ENCODE measurements around the gene MAP1LC3B.

MAP1LC3B gene

DNA sequence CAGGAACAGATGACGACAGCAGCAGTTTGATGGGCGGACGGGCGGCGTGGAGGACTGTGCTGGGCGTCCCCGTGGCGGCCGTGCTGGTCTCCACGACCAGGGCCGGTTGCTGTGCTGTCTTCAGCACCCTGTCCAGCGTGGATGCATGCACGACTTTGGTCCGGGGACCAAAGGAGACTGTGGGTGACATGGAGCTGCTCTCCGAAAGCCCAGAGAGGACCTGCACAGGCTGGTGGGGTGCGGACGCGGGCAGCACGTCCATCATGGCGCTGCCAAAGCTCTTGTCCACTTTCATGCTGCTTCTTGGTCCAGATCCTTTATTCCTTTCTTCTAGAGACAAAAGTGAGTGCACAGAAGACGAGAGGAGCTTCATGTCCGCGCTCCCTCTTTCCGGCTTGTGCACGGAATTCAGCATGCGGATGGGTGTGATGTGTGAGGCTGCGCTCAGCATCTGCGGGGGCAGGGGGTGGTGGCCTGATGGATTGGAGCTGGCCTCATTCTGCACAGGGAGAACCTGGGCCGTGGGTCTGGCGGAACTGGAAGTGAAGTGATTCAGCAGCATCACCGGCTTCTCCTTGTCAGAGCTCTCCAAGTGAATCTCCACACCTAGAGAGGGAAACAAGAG, 20.3 kb downstream of the MAP1LC3B start (continued):
- no peak for TF ChIP-seq TSHZ1 (tag by site-specific recombination; IDR thresholded peaks at IDR 0.05; ENCODE audit: borderline replicate concordance)
- TF ChIP-seq ZNF707 (tag by site-specific recombination; IDR thresholded peaks at IDR 0.05): no peak
- no peak for TF ChIP-seq KLF16 (tag by site-specific recombination; IDR thresholded peaks at IDR 0.05)
- no peak for TF ChIP-seq TRIM28 (IDR thresholded peaks at IDR 0.05; ENCODE audit: borderline replicate concordance, low read length)
- TF ChIP-seq SETDB1 (IDR thresholded peaks at IDR 0.05; ENCODE audit: insufficient read length, low read length): no peak
- TF ChIP-seq ZNF664 (tag by site-specific recombination; IDR thresholded peaks at IDR 0.05): no peak

DNA sequence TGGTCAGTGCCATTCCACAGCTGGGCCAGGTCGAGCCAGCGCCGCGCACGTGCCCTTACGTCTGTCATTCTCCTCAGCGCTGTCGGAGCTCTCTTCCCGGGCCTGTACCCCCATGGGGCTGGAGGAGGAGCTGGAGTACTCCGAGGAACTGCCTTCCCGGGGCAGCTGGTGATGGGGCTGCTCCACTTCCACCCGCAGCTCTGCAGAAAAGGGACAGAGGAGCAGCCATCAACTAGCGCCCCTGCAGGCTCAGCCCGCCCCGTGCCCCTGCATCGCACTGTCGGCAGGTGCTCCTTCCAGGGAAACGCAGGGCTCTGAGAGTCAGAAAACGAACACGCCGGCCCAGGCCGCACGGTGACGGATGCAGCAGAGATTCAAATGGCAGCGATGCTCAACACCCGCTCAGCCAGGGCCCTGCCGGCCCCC, 20.9 kb downstream of the MAP1LC3B start:
- H3K9me3 ChIP-seq (ENCODE audit: control insufficient read depth, insufficient read depth, low read depth, low read length): no peaks in the 10 kb centered on the region
- CTCF ChIA-PET: interaction anchor here (0.8 kb wide), 1 partner anchor 223 kb away, joined by 3 read pairs; no protein-coding TSS in a partner anchor
- H3K27ac ChIP-seq (ENCODE audit: extremely low read depth, low read depth, low read length): no peak overlapping the region
- H3K4me1 ChIP-seq (ENCODE audit: control insufficient read depth, insufficient read depth, low read length): no peaks in the 10 kb centered on the region
- POLR2A ChIA-PET: no interaction called here
- no peak for TF ChIP-seq ZNF426 (tag by site-specific recombination; IDR thresholded peaks at IDR 0.05)
- TF ChIP-seq ZNF707 (tag by site-specific recombination; IDR thresholded peaks at IDR 0.05): no peak
- no peak for TF ChIP-seq MYNN (tag by site-specific recombination; IDR thresholded peaks at IDR 0.05; ENCODE audit: borderline replicate concordance)
- no peak overlapping the region for H3K4me3 ChIP-seq (ENCODE audit: low read depth, low read length)
- H3K36me3 ChIP-seq (ENCODE audit: control insufficient read depth in 2 of 2, insufficient read depth in 1 of 2, low read length in 2 of 2): peaks cover 8 to 88% of the 10 kb centered on the region in 2 experiments; a peak in 2 of 3 replicates

DNA sequence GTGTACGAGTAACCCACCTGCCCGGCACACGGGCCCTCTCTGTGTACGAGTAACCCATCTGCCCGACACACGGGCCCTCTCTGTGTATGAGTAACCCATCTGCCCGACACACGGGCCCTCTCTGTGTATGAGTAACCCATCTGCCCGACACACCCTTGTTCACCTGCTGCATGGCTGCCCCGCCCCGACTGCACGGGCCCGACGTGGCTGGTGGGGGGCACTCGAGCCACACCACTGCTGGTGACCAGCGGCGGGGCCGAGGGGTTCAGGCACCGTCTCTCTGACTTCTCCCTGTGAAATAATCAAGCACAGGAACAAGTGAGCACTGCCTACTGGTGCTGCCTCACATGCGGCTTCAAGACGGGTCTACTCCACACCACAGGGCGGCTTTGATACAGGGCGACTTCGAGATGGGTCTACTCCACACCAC, 22.1 kb downstream of the MAP1LC3B start:
- no peaks in the 10 kb centered on the region for H3K9me3 ChIP-seq (ENCODE audit: control insufficient read depth, insufficient read depth, low read depth, low read length)
- ChIA-PET POLR2A (no interaction called here), CTCF (no interaction called here)
- peaks cover 4 to 85% of the 10 kb centered on the region in 2 experiments; a peak in 2 of 3 replicates for H3K36me3 ChIP-seq (ENCODE audit: control insufficient read depth in 2 of 2, insufficient read depth in 1 of 2, low read length in 2 of 2)
- no peak overlapping the region for H3K27ac ChIP-seq (ENCODE audit: extremely low read depth, low read depth, low read length)
- H3K4me1 ChIP-seq (ENCODE audit: control insufficient read depth, insufficient read depth, low read length): no peaks in the 10 kb centered on the region
- no peak overlapping the region for H3K4me3 ChIP-seq (ENCODE audit: low read depth, low read length)
- no peak for TF ChIP-seq ZFP41 (tag by site-specific recombination; IDR thresholded peaks at IDR 0.05; ENCODE audit: borderline replicate concordance)
- TF ChIP-seq ZNF24 (tag by site-specific recombination; IDR thresholded peaks at IDR 0.05): no peak
- no peak for TF ChIP-seq ZNF335 (tag by site-specific recombination; conservative IDR thresholded peaks at IDR 0.05)
- no peak for TF ChIP-seq ZNF266 (tag by site-specific recombination; IDR thresholded peaks at IDR 0.05; ENCODE audit: low read depth)
- TF ChIP-seq ZEB2 (tag by site-specific recombination; IDR thresholded peaks at IDR 0.05): no peak
- TF ChIP-seq ZNF830 (tag by site-specific recombination; IDR thresholded peaks at IDR 0.05; ENCODE audit: low read depth): no peak
- no peak for TF ChIP-seq ZNF350 (tag by site-specific recombination; IDR thresholded peaks at IDR 0.05)
- TF ChIP-seq ZBTB1 (tag by site-specific recombination; IDR thresholded peaks at IDR 0.05): no peak
- TF ChIP-seq ZNF791 (tag by site-specific recombination; IDR thresholded peaks at IDR 0.05): no peak
- TF ChIP-seq, protein P1, sequence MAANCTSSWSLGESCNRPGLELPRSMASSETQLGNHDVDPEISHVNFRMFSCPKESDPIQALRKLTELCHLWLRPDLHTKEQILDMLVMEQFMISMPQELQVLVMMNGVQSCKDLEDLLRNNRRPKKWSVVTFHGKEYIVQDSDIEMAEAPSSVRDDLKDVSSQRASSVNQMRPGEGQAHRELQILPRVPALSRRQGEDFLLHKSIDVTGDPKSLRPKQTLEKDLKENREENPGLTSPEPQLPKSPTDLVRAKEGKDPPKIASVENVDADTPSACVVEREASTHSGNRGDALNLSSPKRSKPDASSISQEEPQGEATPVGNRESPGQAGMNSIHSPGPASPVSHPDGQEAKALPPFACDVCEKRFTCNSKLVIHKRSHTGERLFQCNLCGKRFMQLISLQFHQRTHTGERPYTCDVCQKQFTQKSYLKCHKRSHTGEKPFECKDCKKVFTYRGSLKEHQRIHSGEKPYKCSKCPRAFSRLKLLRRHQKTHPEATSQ (tag by site-specific recombination; IDR thresholded peaks at IDR 0.05): no peak
- no peak for TF ChIP-seq YY2 (tag by site-specific recombination; IDR thresholded peaks at IDR 0.05)
- no peak for TF ChIP-seq ZBTB17 (tag by site-specific recombination; IDR thresholded peaks at IDR 0.05)
- TF ChIP-seq ZNF501 (tag by site-specific recombination; IDR thresholded peaks at IDR 0.05): no peak
- no peak for TF ChIP-seq OSR2 (tag by site-specific recombination; IDR thresholded peaks at IDR 0.05)
- TF ChIP-seq ZNF518A (tag by site-specific recombination; conservative IDR thresholded peaks at IDR 0.05; ENCODE audit: low read depth): no peak
